Measurements from ENCODE around the gene FRAS1.

Gene FRAS1

GRCh38 chr4:78292341-78292740, 235.2 kb downstream of the FRAS1 start:
- in situ Hi-C loops (cut with MboI; ENCODE audit: low sequenced_read_pairs, unreplicated experiment): no loop called here
- TF ChIP-seq CTCF (IDR thresholded peaks at IDR 0.05; ENCODE audit: borderline replicate concordance, control extremely low read depth, extremely low read depth, insufficient read depth, missing control alignments): no peak
- DNase-seq (ENCODE audit: low spot score): no peak

GRCh38 chr4:78292856-78293255, 235.7 kb downstream of the FRAS1 start:
- in situ Hi-C loops (cut with MboI; ENCODE audit: low sequenced_read_pairs, unreplicated experiment): no loop called here
- DNase-seq (ENCODE audit: low spot score): no peak
- no peak for TF ChIP-seq CTCF (IDR thresholded peaks at IDR 0.05; ENCODE audit: borderline replicate concordance, control extremely low read depth, extremely low read depth, insufficient read depth, missing control alignments)

DNA sequence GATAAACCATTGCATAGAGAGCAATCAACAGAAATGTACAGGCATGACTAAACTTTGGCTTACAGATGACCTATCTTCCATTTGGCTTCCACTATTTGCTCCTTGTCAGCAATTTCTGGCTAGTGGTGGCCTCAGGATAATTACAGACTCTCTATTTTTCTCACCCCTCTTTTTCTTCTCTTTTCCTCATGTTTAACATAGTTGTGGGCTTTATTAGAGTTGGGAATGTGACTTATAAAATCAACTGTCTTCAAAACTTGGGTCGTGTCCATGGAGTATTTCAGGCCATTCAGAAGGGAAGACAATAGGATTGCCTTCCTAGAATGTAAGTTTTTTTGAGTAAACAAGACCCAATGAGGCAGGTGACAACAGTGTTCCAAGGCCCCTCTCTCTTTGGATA, 236.2 kb downstream of the FRAS1 start:
- DNase-seq (ENCODE audit: low spot score): no peak
- in situ Hi-C loops (cut with MboI; ENCODE audit: low sequenced_read_pairs, unreplicated experiment): no loop called here
- no peak for TF ChIP-seq CTCF (IDR thresholded peaks at IDR 0.05; ENCODE audit: borderline replicate concordance, control extremely low read depth, extremely low read depth, insufficient read depth, missing control alignments)

DNA sequence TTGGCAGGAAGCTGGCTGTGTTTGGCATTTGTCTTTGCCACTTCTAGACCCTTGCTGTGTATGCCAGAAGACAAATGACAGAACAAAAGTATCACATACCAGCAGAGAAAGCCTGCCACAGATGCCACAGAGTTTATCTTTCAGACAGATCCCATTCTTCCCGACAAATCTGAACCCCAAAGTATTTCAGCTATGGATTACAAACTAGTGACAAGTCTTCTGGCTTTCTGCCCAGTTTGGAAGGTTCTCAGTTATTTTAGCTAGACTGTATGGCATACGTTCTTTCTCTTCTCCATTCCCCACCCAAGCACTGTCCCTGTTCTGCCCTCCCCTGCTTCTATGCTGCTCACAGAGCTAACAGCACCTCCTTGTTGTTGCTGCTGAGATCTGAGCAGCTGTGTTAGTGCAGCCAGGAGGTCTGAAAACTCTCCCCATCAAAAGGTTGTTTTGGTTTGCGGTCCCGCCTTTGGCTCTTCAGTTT, 236.7 kb downstream of the FRAS1 start:
- in situ Hi-C loops (cut with MboI; ENCODE audit: low sequenced_read_pairs, unreplicated experiment): no loop called here
- DNase-seq (ENCODE audit: low spot score): no peak
- no peak for TF ChIP-seq CTCF (IDR thresholded peaks at IDR 0.05; ENCODE audit: borderline replicate concordance, control extremely low read depth, extremely low read depth, insufficient read depth, missing control alignments)

GRCh38 chr4:78296261-78296660, 239.1 kb downstream of the FRAS1 start:
- DNase-seq (ENCODE audit: low spot score): no peak
- no peak for TF ChIP-seq CTCF (IDR thresholded peaks at IDR 0.05; ENCODE audit: borderline replicate concordance, control extremely low read depth, extremely low read depth, insufficient read depth, missing control alignments)
- in situ Hi-C loops (cut with MboI; ENCODE audit: low sequenced_read_pairs, unreplicated experiment): no loop called here

- no peak for DNase-seq (ENCODE audit: low spot score)
- in situ Hi-C loops (cut with MboI; ENCODE audit: low sequenced_read_pairs, unreplicated experiment): no loop called here
- no peak for TF ChIP-seq CTCF (IDR thresholded peaks at IDR 0.05; ENCODE audit: borderline replicate concordance, control extremely low read depth, extremely low read depth, insufficient read depth, missing control alignments)
These were observed 240.1 kb downstream of the FRAS1 start for GRCh38 chr4:78297116-78297800.

Data from GM13976 (cell line).